ENCODE results near the gene CAMK2N1. TPM values are rescaled to one million over a fixed set of nuclear protein-coding genes. Genes with fewer than 3 reads are reported as not detected.

Gene CAMK2N1
- total and polyA plus RNA-seq, 2 of the 13 experiments (the other 11 are each of a cell fraction or from before 2014, with no cell fraction given) = 38.0 to 38.6 TPM

- TF ChIP-seq HNRNPK (IDR thresholded peaks at IDR 0.05; ENCODE audit: low read depth, low read length, poor library complexity, severe bottlenecking) (no peak), THAP11 (CRISPR knock-in tag; IDR thresholded peaks at IDR 0.05) (peak; percentile 44; the same call in 1 of the 2 replicates), KDM5A (IDR thresholded peaks at IDR 0.05; ENCODE audit: borderline replicate concordance, low read length) (no peak; the same call in 1 of the 2 replicates), ZZZ3 (CRISPR knock-in tag; IDR thresholded peaks at IDR 0.05; ENCODE audit: borderline replicate concordance) (no peak), ADNP (CRISPR knock-in tag; IDR thresholded peaks at IDR 0.05) (no peak), ZNF280B (CRISPR knock-in tag; IDR thresholded peaks at IDR 0.05; ENCODE audit: borderline replicate concordance) (peak; percentile 82; the same call in 1 of the 2 replicates), FOXC1 (CRISPR knock-in tag; IDR thresholded peaks at IDR 0.05; ENCODE audit: borderline replicate concordance) (no peak; the same call in 1 of the 2 replicates), ZFY (CRISPR knock-in tag; IDR thresholded peaks at IDR 0.05) (peak; percentile 92), HNF1B (CRISPR knock-in tag; IDR thresholded peaks at IDR 0.05) (peak; percentile 44; the same call in 1 of the 2 replicates), JUN (CRISPR knock-in tag; IDR thresholded peaks at IDR 0.05) (no peak), ZNF281 (CRISPR knock-in tag; IDR thresholded peaks at IDR 0.05; ENCODE audit: borderline replicate concordance) (peak; percentile 92), TBX2 (CRISPR knock-in tag; IDR thresholded peaks at IDR 0.05; ENCODE audit: borderline replicate concordance) (peak; percentile 68; the same call in 1 of the 2 replicates), ZNF781 (CRISPR knock-in tag; IDR thresholded peaks at IDR 0.05; ENCODE audit: borderline replicate concordance, not compliant biosample characterization) (peak; percentile 19), ETV5 (CRISPR knock-in tag; IDR thresholded peaks at IDR 0.05; ENCODE audit: borderline replicate concordance) (peak; percentile 57; the same call in 1 of the 2 replicates), ZNF503 (CRISPR knock-in tag; IDR thresholded peaks at IDR 0.05) (no peak), ZBTB3 (CRISPR knock-in tag; IDR thresholded peaks at IDR 0.05; ENCODE audit: borderline replicate concordance, low read depth) (no peak; the same call in 1 of the 2 replicates), MED1 (CRISPR knock-in tag; IDR thresholded peaks at IDR 0.05) (peak; percentile 59), MIER2 (CRISPR knock-in tag; IDR thresholded peaks at IDR 0.05) (no peak; the same call in 1 of the 2 replicates), ZNF136 (CRISPR knock-in tag; IDR thresholded peaks at IDR 0.05; ENCODE audit: low read depth) (no peak), HNRNPUL1 (IDR thresholded peaks at IDR 0.05; ENCODE audit: low read depth, low read length) (no peak), ZSCAN22 (CRISPR knock-in tag; IDR thresholded peaks at IDR 0.05) (no peak)
Measured at GRCh38 chr1:20486457-20487235, 636 bp upstream of the CAMK2N1 start (continued).
